B cell (primary cell): ENCODE data around the gene BCAS4. TPM values are rescaled to one million over a fixed set of nuclear protein-coding genes. Genes with fewer than 3 reads are reported as not detected.

Experiments
- ATAC-seq: fragments of 200-7000 bp; cut with Tn5 transposase; one replicate; pipeline ENCODE4 v1.10.0; 2021; ENCODE audit warnings: low read depth, mild to moderate bottlenecking, moderate number of reproducible peaks, moderate library complexity
- CTCF ChIA-PET: fragments of 350-600 bp; sonication (Branson Sonifier 250); formaldehyde crosslinking; loops from one replicate; lab custom pipeline; 2021; ENCODE audit warnings: antibody characterized with exemption, inconsistent platforms; lab: Charles Lee
- POLR2A ChIA-PET: fragments of 350-600 bp; sonication (Branson Sonifier 250); formaldehyde crosslinking; loops from one replicate; lab custom pipeline; 2021; ENCODE audit warnings: antibody characterized with exemption; lab: Charles Lee
- DNase-seq: peaks from one replicate; pipeline ENCODE4 v3.0.0; 2013
- H2AFZ ChIP-seq: 2 replicates; pipeline ENCODE4 v1.6.1; 2012; ENCODE audit warnings: mild to moderate bottlenecking, low read depth, low read length; ENCODE audit not compliant: insufficient read depth, poor library complexity, severe bottlenecking
- H3K27ac ChIP-seq, 2 donors: 1 replicate in 1 of 2; 2 replicates in 1 of 2; pipeline ENCODE4 v1.5.1; 2012 to 2013; ENCODE audit warnings: low read length in 2 of 2, mild to moderate bottlenecking in 2 of 2, moderate library complexity in 1 of 2
- H3K27me3 ChIP-seq, 4 experiments: fragments of 200-600 bp in 1 of 4; sonication (generic) in 1 of 4; replicated peaks in 1 of 4; 1 replicate in 2 of 4; 2 replicates in 2 of 4; pipeline versions ENCODE4 v1.6.1 to v1.7.0; 2013 to 2016; ENCODE audit warnings: low read length in 3 of 4, mild to moderate bottlenecking in 2 of 4, mixed read lengths in 1 of 4, moderate library complexity in 1 of 4; ENCODE audit not compliant: insufficient read depth in 4 of 4, control insufficient read depth in 3 of 4; ENCODE audit errors: control extremely low read depth in 1 of 4
- H3K36me3 ChIP-seq, 2 experiments: replicated peaks in 1 of 2; 1 replicate in 1 of 2; 2 replicates in 1 of 2; pipeline versions ENCODE4 v1.6.1 to v1.7.1; 2013; ENCODE audit warnings: low read length in 1 of 2; ENCODE audit not compliant: insufficient read depth in 2 of 2, control insufficient read depth in 1 of 2; ENCODE audit errors: control extremely low read depth in 1 of 2, extremely low read depth in 1 of 2
- H3K4me1 ChIP-seq, 2 donors: fragments of 200-600 bp in 1 of 2; sonication (generic) in 1 of 2; 1 replicate in 1 of 2; 2 replicates in 1 of 2; pipeline versions ENCODE4 v1.5.1 to v1.6.1; 2013 to 2017; ENCODE audit warnings: low read length in 2 of 2; ENCODE audit not compliant: control insufficient read depth in 2 of 2, insufficient read depth in 2 of 2
- H3K4me2 ChIP-seq: replicated peaks from 2 replicates; pipeline ENCODE3; 2012; ENCODE audit warnings: mild to moderate bottlenecking, low read depth, low read length; ENCODE audit not compliant: poor library complexity, severe bottlenecking
- H3K4me3 ChIP-seq, 5 experiments: fragments of 200-600 bp in 1 of 5; sonication (generic) in 1 of 5; 1 replicate in 3 of 5; 2 replicates in 2 of 5; pipeline versions ENCODE4 v1.5.1 to v1.7.0; 2011 to 2016; ENCODE audit warnings: low read length in 4 of 5, mild to moderate bottlenecking in 4 of 5, low read depth in 2 of 5, control low read depth in 1 of 5, moderate library complexity in 1 of 5; ENCODE audit not compliant: insufficient read depth in 1 of 5; ENCODE audit errors: control extremely low read depth in 1 of 5, extremely low read depth in 1 of 5
- H3K79me2 ChIP-seq: fragments of 200-600 bp; sonication (generic); one replicate; pipeline ENCODE4 v1.6.0; 2016; ENCODE audit warnings: low read length; ENCODE audit not compliant: control insufficient read depth, insufficient read depth
- H3K9ac ChIP-seq: fragments of 200-600 bp; sonication (generic); 2 replicates; pipeline ENCODE4 v1.6.1; 2017; ENCODE audit warnings: mild to moderate bottlenecking, low read length, moderate library complexity
- H3K9me3 ChIP-seq, 3 donors: one replicate each; pipeline versions ENCODE4 v1.6.1 to v1.7.1; 2013; ENCODE audit warnings: low read length in 2 of 3; ENCODE audit not compliant: control insufficient read depth in 2 of 3, insufficient read depth in 1 of 3; ENCODE audit errors: control extremely low read depth in 1 of 3
- H4K20me1 ChIP-seq: 2 replicates; pipeline ENCODE4 v1.6.0; 2012; ENCODE audit warnings: mild to moderate bottlenecking, low read length; ENCODE audit not compliant: insufficient read depth, control insufficient read depth, poor library complexity, severe bottlenecking
- H3K27ac Mint-ChIP-seq: one replicate; pipeline ENCODE4 v1.8.0; 2021; ENCODE audit warnings: mixed read lengths
- H3K27me3 Mint-ChIP-seq: one replicate; pipeline ENCODE4 v1.8.0; 2021; ENCODE audit warnings: mixed read lengths
- H3K4me1 Mint-ChIP-seq: one replicate; pipeline ENCODE4 v1.8.0; 2021; ENCODE audit warnings: mixed read lengths
- H3K4me3 Mint-ChIP-seq: one replicate; pipeline ENCODE4 v1.8.0; 2021; ENCODE audit warnings: mixed read lengths
- H3K9me3 Mint-ChIP-seq: one replicate; pipeline ENCODE4 v1.8.0; 2022; ENCODE audit warnings: mixed read lengths; ENCODE audit not compliant: insufficient read depth
- EZH2 ChIP-seq: IDR thresholded peaks from 2 replicates; pipeline ENCODE4 v1.6.1; 2012; ENCODE audit warnings: borderline replicate concordance, low read depth, mild to moderate bottlenecking, moderate library complexity, low read length; ENCODE audit not compliant: insufficient read depth, poor library complexity, severe bottlenecking
- WGBS: methylation state at CpG from one replicate; pipeline ENCODE4 v1.1.5; 2013; ENCODE audit warnings: missing lambda C conversion rate; ENCODE audit not compliant: insufficient coverage; 5-methylcytosine and 5-hydroxymethylcytosine counted together
- intact Hi-C: fragments of 100-400 bp; cut with micrococcal nuclease; formaldehyde crosslinking; loops from one replicate; pipeline ENCODE4 v1.10.0; 2022
- polyA plus RNA-seq: library from polyadenylated mRNA; depleted of rRNA; stranded (reverse); fragments of >200 nt; gene quantifications from 2 replicates; pipeline ENCODE4 v1.2.3, GENCODE V29; 2012
- total RNA-seq, 2 donors: library from RNA; stranded (reverse); fragments of 120-200 nt in 1 of 2; gene quantifications; 1 replicate in 1 of 2; 2 replicates in 1 of 2; pipeline versions ENCODE4 v1.2.3 to v1.2.4, GENCODE V29; 2013 to 2022
- TF ChIP-seq, protein P1 (sequence below): fragments of 200-600 bp; IDR thresholded peaks from one replicate; pipeline ENCODE4 v1.8.0; 2022; ENCODE audit warnings: antibody characterized with exemption, mild to moderate bottlenecking

Gene BCAS4
- total and polyA plus RNA-seq, 2 donors (not counting 1 experiment from before 2014, with no cell fraction given): 44.8 to 88.2 TPM

DNA sequence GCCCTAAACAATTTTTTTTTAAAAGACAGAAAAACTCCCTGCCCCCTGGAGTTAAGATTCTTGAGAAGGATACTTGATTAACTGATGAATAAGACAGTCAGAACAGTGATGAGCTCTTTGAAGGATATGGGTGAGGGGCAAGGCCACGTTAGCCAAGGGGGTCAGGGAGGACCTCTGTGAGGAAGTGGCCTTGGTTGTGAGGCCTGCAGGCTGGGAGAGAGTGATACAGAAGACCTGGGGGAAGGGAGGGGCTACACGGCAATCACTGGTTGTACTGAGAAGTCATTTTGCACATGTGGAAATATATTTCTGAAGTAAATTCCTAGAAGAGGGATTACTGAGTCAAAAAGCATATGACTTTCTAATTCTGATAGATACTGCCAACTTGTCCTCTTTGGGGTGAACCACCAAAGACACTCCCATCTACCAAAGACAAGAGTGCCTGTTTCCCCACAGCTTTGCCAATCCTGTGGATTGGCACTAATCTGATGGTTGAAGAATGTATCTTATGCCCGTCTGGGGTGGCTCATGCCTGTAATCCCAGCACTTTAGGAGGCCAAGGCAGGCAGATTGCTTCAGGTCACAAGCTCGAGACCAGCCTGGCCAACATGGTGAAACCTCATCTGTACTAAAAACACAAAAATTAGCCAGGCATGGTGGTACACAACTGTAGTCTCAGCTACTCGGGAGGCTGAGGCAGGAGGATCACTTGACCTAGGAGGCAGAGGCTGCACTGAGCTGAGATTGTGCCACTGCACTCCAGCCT, 22.3 kb upstream of the BCAS4 start:
- H3K4me3 ChIP-seq: no peak overlapping the region
- 74% methylated on average over 4 of the region's 5 CpGs for WGBS
- H3K79me2 ChIP-seq: no peaks in the 10 kb centered on the region
- peaks cover 3% of the 10 kb centered on the region for H3K27me3 Mint-ChIP-seq
- no peak overlapping the region for H3K4me2 ChIP-seq
- H3K9me3 Mint-ChIP-seq: no peaks in the 10 kb centered on the region
- H3K27me3 ChIP-seq: peaks cover 0 to 7% (median 0%) of the 10 kb centered on the region in 4 experiments
- TF ChIP-seq, protein P1, sequence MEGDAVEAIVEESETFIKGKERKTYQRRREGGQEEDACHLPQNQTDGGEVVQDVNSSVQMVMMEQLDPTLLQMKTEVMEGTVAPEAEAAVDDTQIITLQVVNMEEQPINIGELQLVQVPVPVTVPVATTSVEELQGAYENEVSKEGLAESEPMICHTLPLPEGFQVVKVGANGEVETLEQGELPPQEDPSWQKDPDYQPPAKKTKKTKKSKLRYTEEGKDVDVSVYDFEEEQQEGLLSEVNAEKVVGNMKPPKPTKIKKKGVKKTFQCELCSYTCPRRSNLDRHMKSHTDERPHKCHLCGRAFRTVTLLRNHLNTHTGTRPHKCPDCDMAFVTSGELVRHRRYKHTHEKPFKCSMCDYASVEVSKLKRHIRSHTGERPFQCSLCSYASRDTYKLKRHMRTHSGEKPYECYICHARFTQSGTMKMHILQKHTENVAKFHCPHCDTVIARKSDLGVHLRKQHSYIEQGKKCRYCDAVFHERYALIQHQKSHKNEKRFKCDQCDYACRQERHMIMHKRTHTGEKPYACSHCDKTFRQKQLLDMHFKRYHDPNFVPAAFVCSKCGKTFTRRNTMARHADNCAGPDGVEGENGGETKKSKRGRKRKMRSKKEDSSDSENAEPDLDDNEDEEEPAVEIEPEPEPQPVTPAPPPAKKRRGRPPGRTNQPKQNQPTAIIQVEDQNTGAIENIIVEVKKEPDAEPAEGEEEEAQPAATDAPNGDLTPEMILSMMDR: no peak
- no peak for TF ChIP-seq EZH2
- intact Hi-C loops: no loop called here
- H3K36me3 ChIP-seq: no peaks in the 10 kb centered on the region
- POLR2A ChIA-PET: no interaction called here
- H3K9me3 ChIP-seq: no peaks in the 10 kb centered on the region
- CTCF ChIA-PET: interaction anchor here (0.6 kb wide), 1 partner anchor 18 kb away, joined by 3 read pairs; no protein-coding TSS in a partner anchor
- H2AFZ ChIP-seq: no peak overlapping the region
- no peak overlapping the region for H3K27ac ChIP-seq
- H3K4me3 Mint-ChIP-seq: no peak overlapping the region
- no peak for ATAC-seq
- no peaks in the 10 kb centered on the region for H3K4me1 Mint-ChIP-seq
- no peaks in the 10 kb centered on the region for H4K20me1 ChIP-seq
- H3K4me1 ChIP-seq: no peaks in the 10 kb centered on the region
- DNase-seq: no peak
- H3K27ac Mint-ChIP-seq: no peak overlapping the region
- H3K9ac ChIP-seq: no peak overlapping the region

DNA sequence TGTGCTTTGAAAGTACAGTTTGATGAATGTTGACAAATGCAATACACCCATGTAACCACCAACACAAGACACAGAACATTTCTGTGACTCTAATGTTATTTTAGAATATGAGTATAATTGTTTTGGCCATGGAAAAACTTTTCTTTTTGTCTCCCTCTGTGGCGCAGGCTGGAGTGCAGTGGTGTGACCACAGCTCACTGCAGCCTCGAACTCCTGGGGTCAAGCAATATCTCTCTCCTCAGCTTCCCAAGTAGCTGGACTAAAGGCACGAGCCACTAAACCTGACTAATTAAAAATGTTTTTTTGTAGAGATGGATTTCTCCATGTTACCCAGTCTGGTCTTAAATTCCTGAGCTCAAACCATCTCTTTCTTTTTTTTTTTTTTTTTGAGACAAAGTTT, 20.3 kb upstream of the BCAS4 start:
- no peaks in the 10 kb centered on the region for H4K20me1 ChIP-seq
- WGBS: 93% methylated on average over 2 of the region's 3 CpGs
- Mint-ChIP-seq H3K4me1 (no peaks in the 10 kb centered on the region), H3K27ac (no peak overlapping the region), H3K4me3 (no peak overlapping the region), H3K27me3 (peaks cover 4% of the 10 kb centered on the region), H3K9me3 (no peaks in the 10 kb centered on the region)
- TF ChIP-seq, protein P1: no peak
- no peak for TF ChIP-seq EZH2
- ChIA-PET CTCF (interaction anchor here (1.6 kb wide), 1 partner anchor 65 kb away, joined by 3 read pairs; no protein-coding TSS in a partner anchor), POLR2A (no interaction called here)
- peaks cover 0 to 3% (median 0%) of the 10 kb centered on the region in 4 experiments for H3K27me3 ChIP-seq
- no peaks in the 10 kb centered on the region for H3K9me3 ChIP-seq
- no peaks in the 10 kb centered on the region for H3K4me1 ChIP-seq
- H2AFZ ChIP-seq: no peak overlapping the region
- ATAC-seq (no peak), DNase-seq (no peak)
- intact Hi-C loops: no loop called here
- no peaks in the 10 kb centered on the region for H3K79me2 ChIP-seq
- H3K4me2 ChIP-seq: no peak overlapping the region
- no peak overlapping the region for H3K9ac ChIP-seq
- H3K4me3 ChIP-seq: no peak overlapping the region
- H3K27ac ChIP-seq: no peak overlapping the region
- H3K36me3 ChIP-seq: no peaks in the 10 kb centered on the region
